Right lobe of liver (tissue), 6 donors: ENCODE data around the gene TEK. TPM values are rescaled to one million over a fixed set of nuclear protein-coding genes. Genes with fewer than 3 reads are reported as not detected.

Source experiments
- ATAC-seq, 4 donors: fragments of 200-7000 bp; cut with Tn5 transposase; one replicate each; pipeline ENCODE4 v1.9.1; 2020; ENCODE audit warnings: mild to moderate bottlenecking in 4 of 4, moderate library complexity in 4 of 4
- DNase-seq, 3 donors: peaks; one replicate each; pipeline ENCODE4 v3.0.0-alpha.2; 2020
- H3K27ac ChIP-seq, 3 donors: fragments of 200-600 bp; one replicate each; pipeline ENCODE4 v1.8.0; 2022
- H3K27me3 ChIP-seq, 2 donors: fragments of 200-600 bp; one replicate each; pipeline ENCODE4 v1.8.0; 2022
- H3K36me3 ChIP-seq, 4 donors: fragments of 200-600 bp; sonication (generic) in 1 of 4; one replicate each; pipeline versions ENCODE4 v1.5.1 to v1.8.0; 2017 to 2022; ENCODE audit warnings: control low read depth in 1 of 4
- H3K4me1 ChIP-seq, 4 donors: fragments of 200-600 bp; sonication (generic) in 1 of 4; one replicate each; pipeline versions ENCODE4 v1.5.1 to v1.8.0; 2017 to 2022; ENCODE audit warnings: control low read depth in 1 of 4
- H3K4me3 ChIP-seq, 3 donors: fragments of 200-600 bp; one replicate each; pipeline ENCODE4 v1.8.0; 2022
- H3K9me3 ChIP-seq, 4 donors: fragments of 200-600 bp; sonication (generic) in 1 of 4; one replicate each; pipeline versions ENCODE4 v1.5.1 to v1.8.0; 2017 to 2022; ENCODE audit warnings: control low read depth in 1 of 4
- POLR2A ChIP-seq: fragments of 450-650 bp; IDR thresholded peaks from one replicate; pipeline ENCODE4 v1.6.1; 2017; ENCODE audit warnings: antibody characterized with exemption, mild to moderate bottlenecking
- WGBS: methylation state at CpG from one replicate; pipeline ENCODE4 v1.1.6; 2018; ENCODE audit warnings: low coverage, low lambda C conversion rate; ENCODE audit not compliant: insufficient coverage; ENCODE audit errors: missing lambda C conversion rate; 5-methylcytosine and 5-hydroxymethylcytosine counted together
- intact Hi-C, 2 donors: fragments of 100-400 bp; cut with DNase I; formaldehyde crosslinking; loops; one replicate each; pipeline versions ENCODE4 v1.11.2 to v1.14.1; 2022
- total RNA-seq, 6 experiments: library from RNA; depleted of rRNA in 2 of 6; stranded (reverse); fragments of >200 nt in 2 of 6; fragmentation: NEBNext Ultra II Directional in 3 of 6; extraction: Animal tissue kit (Norgen Biotek cat#: 25700) in 3 of 6; gene quantifications; one replicate each; pipeline versions ENCODE4 v1.1.0 to v1.2.4, GENCODE V29; 2016 to 2023
- TF ChIP-seq, protein P1 (sequence below), 4 donors: fragments of 200-600 bp in 3 of 4; fragments of 450-650 bp in 1 of 4; IDR thresholded peaks; one replicate each; pipeline versions ENCODE4 v1.5.1 to v1.8.0; 2016 to 2022; ENCODE audit warnings: antibody characterized with exemption in 4 of 4, mild to moderate bottlenecking in 2 of 4
- donor health status: DM: no; HTN: yes; CAD: no.
- donor health status: DM: no; HTN: no; CAD: no.
- donor health status: DM: no; HTN: no; CAD: no.
- donor health status: DM: no; HTN: yes; CAD: no.
- donor health status: DM: no; HTN: yes; CAD: no.

TEK gene
- total RNA-seq, 6 experiments from 2014 or later = 4.0 to 6.9 (median 6.1) TPM

DNA sequence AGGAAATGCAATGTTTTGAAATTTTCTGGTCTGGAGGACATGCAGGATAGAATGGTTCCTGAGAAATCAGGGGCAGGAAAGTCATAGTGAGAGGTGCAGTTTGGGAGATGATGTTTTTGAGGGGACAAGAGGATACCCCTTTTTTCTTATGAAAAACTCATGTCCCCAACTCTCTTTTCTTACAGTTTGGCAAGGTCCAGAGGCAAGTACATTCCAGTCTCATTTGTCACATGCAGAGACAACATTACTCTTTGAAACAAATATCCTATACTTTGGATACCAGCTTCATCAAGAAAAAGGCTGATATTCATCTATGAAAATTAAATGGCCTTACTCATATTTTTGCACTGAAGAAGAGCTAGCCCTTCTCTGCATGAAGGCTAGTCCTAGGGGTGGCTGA, 139.7 kb downstream of the TEK start:
- Histone ChIP-seq H3K27me3 (no peaks in the 10 kb centered on the region), H3K9me3 (no peaks in the 10 kb centered on the region), H3K4me3 (no peak overlapping the region), H3K36me3 (no peaks in the 10 kb centered on the region), H3K4me1 (no peaks in the 10 kb centered on the region), H3K27ac (no peak overlapping the region)
- TF ChIP-seq, protein P1, sequence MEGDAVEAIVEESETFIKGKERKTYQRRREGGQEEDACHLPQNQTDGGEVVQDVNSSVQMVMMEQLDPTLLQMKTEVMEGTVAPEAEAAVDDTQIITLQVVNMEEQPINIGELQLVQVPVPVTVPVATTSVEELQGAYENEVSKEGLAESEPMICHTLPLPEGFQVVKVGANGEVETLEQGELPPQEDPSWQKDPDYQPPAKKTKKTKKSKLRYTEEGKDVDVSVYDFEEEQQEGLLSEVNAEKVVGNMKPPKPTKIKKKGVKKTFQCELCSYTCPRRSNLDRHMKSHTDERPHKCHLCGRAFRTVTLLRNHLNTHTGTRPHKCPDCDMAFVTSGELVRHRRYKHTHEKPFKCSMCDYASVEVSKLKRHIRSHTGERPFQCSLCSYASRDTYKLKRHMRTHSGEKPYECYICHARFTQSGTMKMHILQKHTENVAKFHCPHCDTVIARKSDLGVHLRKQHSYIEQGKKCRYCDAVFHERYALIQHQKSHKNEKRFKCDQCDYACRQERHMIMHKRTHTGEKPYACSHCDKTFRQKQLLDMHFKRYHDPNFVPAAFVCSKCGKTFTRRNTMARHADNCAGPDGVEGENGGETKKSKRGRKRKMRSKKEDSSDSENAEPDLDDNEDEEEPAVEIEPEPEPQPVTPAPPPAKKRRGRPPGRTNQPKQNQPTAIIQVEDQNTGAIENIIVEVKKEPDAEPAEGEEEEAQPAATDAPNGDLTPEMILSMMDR (IDR thresholded peaks at IDR 0.05) = no peak
- no peak for TF ChIP-seq POLR2A
- DNase-seq = no peak
- intact Hi-C loops = no loop called here
- ATAC-seq = no peak

DNA sequence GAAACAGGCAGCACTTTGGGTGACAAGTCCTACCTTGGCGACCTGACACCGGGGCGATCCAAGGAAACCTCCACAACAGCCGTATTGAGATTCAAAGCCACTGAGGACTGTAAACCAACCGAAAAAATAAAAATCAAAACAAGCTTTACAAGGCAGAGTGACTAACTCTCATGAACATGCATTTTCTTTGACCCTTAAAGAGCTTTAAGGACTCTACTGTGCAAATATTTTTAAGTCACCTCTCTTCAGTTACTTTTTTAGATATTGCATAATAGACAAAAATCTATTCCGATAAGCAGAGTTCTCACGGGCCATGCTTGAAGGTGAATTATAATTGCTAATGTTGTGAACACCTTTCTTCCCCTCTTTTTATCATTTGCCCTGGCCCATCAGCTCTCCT, 149.6 kb downstream of the TEK start:
- ATAC-seq = no peak
- Histone ChIP-seq H3K27me3 (no peaks in the 10 kb centered on the region), H3K36me3 (no peaks in the 10 kb centered on the region), H3K27ac (no peak overlapping the region), H3K4me1 (no peaks in the 10 kb centered on the region), H3K9me3 (no peaks in the 10 kb centered on the region), H3K4me3 (no peak overlapping the region)
- intact Hi-C loops = no loop called here
- TF ChIP-seq POLR2A = no peak
- TF ChIP-seq, protein P1 (IDR thresholded peaks at IDR 0.05) = no peak
- DNase-seq = no peak
- WGBS = 66% methylated on average over 7 of the region's 7 CpGs

DNA sequence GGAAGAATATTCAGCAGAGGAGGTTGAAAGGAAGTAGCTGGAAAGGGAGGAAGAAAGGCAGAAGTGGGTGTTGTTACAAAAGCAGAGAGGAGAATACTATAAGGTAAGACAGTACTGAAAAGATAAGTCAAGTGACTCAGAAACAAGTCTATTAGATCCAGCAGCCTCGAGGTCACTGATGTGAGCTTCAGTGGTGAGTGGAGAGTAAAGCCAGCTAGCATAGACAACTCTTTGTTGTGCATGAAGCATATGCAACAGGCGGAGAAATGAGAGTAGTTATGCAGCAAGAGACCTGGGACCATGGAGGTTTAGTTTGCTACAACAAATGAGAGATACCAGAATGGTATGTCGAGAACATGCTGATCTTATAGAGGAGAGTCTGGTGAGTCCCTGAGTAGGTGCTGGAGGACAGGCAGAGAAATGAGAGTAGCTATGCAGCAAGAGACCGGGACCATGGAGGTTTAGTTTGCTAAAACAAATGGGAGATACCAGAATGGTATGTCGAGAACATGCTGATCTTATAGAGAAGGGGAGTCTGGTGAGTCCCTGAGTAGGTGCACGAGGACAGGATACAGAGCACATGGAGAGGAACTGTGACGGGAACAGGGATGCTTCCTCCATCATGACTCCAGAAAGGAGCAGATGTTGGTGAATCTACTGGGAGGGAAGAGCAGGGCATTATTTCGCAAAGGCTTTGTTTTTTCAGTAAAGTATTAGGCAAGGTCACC, 151.9 kb downstream of the TEK start:
- H3K27ac ChIP-seq = no peak overlapping the region
- H3K27me3 ChIP-seq = no peaks in the 10 kb centered on the region
- no peak overlapping the region for H3K4me3 ChIP-seq
- no peaks in the 10 kb centered on the region for H3K36me3 ChIP-seq
- ATAC-seq = no peak
- no peaks in the 10 kb centered on the region for H3K4me1 ChIP-seq
- no peaks in the 10 kb centered on the region for H3K9me3 ChIP-seq
- intact Hi-C loops = no loop called here
- 62% methylated on average over 8 of the region's 8 CpGs for WGBS
- no peak for DNase-seq
- TF ChIP-seq POLR2A = no peak
- TF ChIP-seq, protein P1 (IDR thresholded peaks at IDR 0.05) = no peak

DNA sequence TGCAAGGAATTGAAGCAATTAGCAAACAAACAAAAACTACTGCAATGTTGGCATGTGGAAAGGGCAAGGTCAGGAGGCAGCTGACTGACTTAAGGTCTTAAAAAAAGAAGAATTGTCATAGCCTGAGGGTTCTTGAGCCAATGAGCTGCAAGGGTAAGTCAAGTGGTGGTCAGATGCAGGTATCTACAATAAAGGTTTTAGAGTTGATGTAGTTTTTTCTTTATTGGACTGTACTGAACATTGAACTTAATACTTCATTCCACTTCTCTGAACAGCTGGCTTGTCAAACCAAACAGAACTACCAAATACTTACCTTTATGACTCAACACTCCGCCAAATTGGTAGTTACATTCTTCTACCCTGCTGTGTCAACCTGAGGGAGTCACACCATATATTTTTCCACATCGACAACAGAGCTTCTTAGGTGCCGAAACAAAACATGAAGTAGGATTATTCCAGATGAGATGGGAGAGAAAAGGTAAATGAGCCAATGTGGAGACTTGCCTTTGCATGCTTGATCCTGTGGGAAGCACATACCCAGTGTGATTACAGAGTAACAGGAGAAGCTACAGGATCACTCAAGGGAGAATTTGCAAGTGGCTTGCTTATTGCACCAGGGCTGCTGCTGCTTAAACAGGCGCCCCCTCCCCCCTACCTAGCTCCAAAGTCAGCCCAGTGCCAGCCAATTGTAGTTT, 152.6 kb downstream of the TEK start:
- no peak overlapping the region for H3K4me3 ChIP-seq
- no peaks in the 10 kb centered on the region for H3K9me3 ChIP-seq
- no peaks in the 10 kb centered on the region for H3K4me1 ChIP-seq
- no peaks in the 10 kb centered on the region for H3K27me3 ChIP-seq
- intact Hi-C loops = no loop called here
- TF ChIP-seq POLR2A = no peak
- TF ChIP-seq, protein P1 (IDR thresholded peaks at IDR 0.05) = no peak
- no peaks in the 10 kb centered on the region for H3K36me3 ChIP-seq
- DNase-seq (no peak), ATAC-seq (peak in 1 of 4 donors; percentile 47)
- H3K27ac ChIP-seq = no peak overlapping the region
- WGBS = 59% methylated on average over 4 of the region's 4 CpGs
